OCI-LY7 (cell line): Measurements from ENCODE around the gene THRAP3. TPM values are rescaled to one million over a fixed set of nuclear protein-coding genes. Genes with fewer than 3 reads are reported as not detected.

ENCODE experiments used
- BruUV-seq: library from RNA; stranded (reverse); fragments of 400-500 nt; replicated peaks from 2 replicates; lab custom pipeline; 2021; lab: Mats Ljungman, UMichigan
- CTCF ChIA-PET: fragments of 300-600 bp; sonication (Branson Sonifier 250); formaldehyde crosslinking; loops from one replicate; lab custom pipeline; 2022; ENCODE audit warnings: antibody characterized with exemption; ENCODE audit not compliant: unreplicated experiment; lab: Charles Lee
- POLR2A ChIA-PET: fragments of 300-600 bp; sonication (Branson Sonifier 250); formaldehyde crosslinking; loops from one replicate; lab custom pipeline; 2022; ENCODE audit warnings: antibody characterized with exemption; lab: Charles Lee
- DNase-seq: peaks from one replicate; pipeline ENCODE4 v3.0.0-alpha.2; 2015; ENCODE audit warnings: low spot score
- H2AFZ ChIP-seq: fragments of 200-600 bp; sonication (generic), shearing (Covaris generic); 2 replicates; pipeline ENCODE4 v1.6.1; 2014; ENCODE audit warnings: mild to moderate bottlenecking, antibody characterized with exemption, low read length, moderate library complexity
- H3K27ac ChIP-seq: fragments of 200-600 bp; sonication (generic); 2 replicates; pipeline ENCODE4 v1.5.1; 2014; ENCODE audit warnings: mixed run types, low read depth, mild to moderate bottlenecking, moderate library complexity, low read length, inconsistent platforms; ENCODE audit not compliant: poor library complexity, severe bottlenecking
- H3K36me3 ChIP-seq: fragments of 200-600 bp; sonication (generic); 2 replicates; pipeline ENCODE4 v1.6.1; 2014; ENCODE audit warnings: mild to moderate bottlenecking, antibody characterized with exemption, low read length, moderate library complexity, mixed read lengths; ENCODE audit not compliant: insufficient read depth
- H3K4me1 ChIP-seq: fragments of 200-600 bp; sonication (generic); 2 replicates; pipeline ENCODE4 v1.5.1; 2014; ENCODE audit warnings: mild to moderate bottlenecking, low read length; ENCODE audit not compliant: insufficient read depth, poor library complexity, severe bottlenecking
- H3K4me2 ChIP-seq: fragments of 200-600 bp; sonication (generic); 2 replicates; pipeline ENCODE4 v1.6.1; 2014; ENCODE audit warnings: mild to moderate bottlenecking, low read length
- H3K4me3 ChIP-seq: fragments of 200-600 bp; sonication (generic); 2 replicates; pipeline ENCODE4 v1.5.1; 2014; ENCODE audit warnings: mild to moderate bottlenecking, low read depth, low read length; ENCODE audit not compliant: poor library complexity, severe bottlenecking
- H3K79me2 ChIP-seq: fragments of 200-600 bp; sonication (generic); 2 replicates; pipeline ENCODE4 v1.6.1; 2016; ENCODE audit warnings: low read depth, mild to moderate bottlenecking, low read length, moderate library complexity, mixed read lengths; ENCODE audit not compliant: insufficient read depth
- H3K9me2 ChIP-seq: fragments of 200-600 bp; sonication (generic); 2 replicates; pipeline ENCODE4 v1.6.1; 2016; ENCODE audit warnings: mild to moderate bottlenecking, low read length, mixed read lengths; ENCODE audit not compliant: insufficient read depth
- H3K9me3 ChIP-seq: fragments of 200-600 bp; sonication (generic); 2 replicates; pipeline ENCODE4 v1.6.1; 2014; ENCODE audit warnings: mild to moderate bottlenecking, mixed run types, low read length, mixed read lengths
- H4K20me1 ChIP-seq: fragments of 200-600 bp; sonication (generic); 2 replicates; pipeline ENCODE4 v1.6.1; 2014; ENCODE audit warnings: mild to moderate bottlenecking, antibody characterized with exemption, low read length, moderate library complexity, mixed read lengths; ENCODE audit not compliant: insufficient read depth
- CTCF ChIP-seq: fragments of 200-600 bp; sonication (generic); conservative IDR thresholded peaks from 2 replicates; pipeline ENCODE4 v1.5.1; 2014; ENCODE audit warnings: mild to moderate bottlenecking, antibody characterized with exemption, low read length, moderate library complexity, mixed read lengths
- EZH2phosphoT487 ChIP-seq: fragments of 200-600 bp; sonication (generic); IDR thresholded peaks from 2 replicates; pipeline ENCODE4 v1.6.1; 2018; ENCODE audit warnings: low read depth, borderline replicate concordance, mild to moderate bottlenecking, mixed run types, antibody characterized with exemption, low read length, moderate library complexity, mixed read lengths
- intact Hi-C: fragments of 100-400 bp; cut with micrococcal nuclease; formaldehyde crosslinking; loops from one replicate; pipeline ENCODE4 v1.10.0; 2022; ENCODE audit not compliant: unreplicated experiment
- total RNA-seq, 2 experiments: library from RNA; depleted of rRNA in 1 of 2; stranded (reverse); fragments of >200 nt in 1 of 2; shearing (Covaris generic) in 1 of 2; gene quantifications; 2 replicates each; pipeline ENCODE4 v1.2.3, GENCODE V29; 2014 to 2022

THRAP3 gene
- total RNA-seq, 2 experiments from 2014 or later, result 98.7 to 132 TPM

GRCh38 chr1:36238433-36238832 lies 14.2 kb downstream of the THRAP3 start:
- Histone ChIP-seq H3K36me3 (peaks cover 88% of the 10 kb centered on the region), H3K9me2 (no peaks in the 10 kb centered on the region), H3K9me3 (no peaks in the 10 kb centered on the region), H3K4me2 (no peak overlapping the region), H2AFZ (no peak overlapping the region), H4K20me1 (peaks cover 17% of the 10 kb centered on the region), H3K4me1 (no peaks in the 10 kb centered on the region), H3K79me2 (peaks cover 97% of the 10 kb centered on the region), H3K27ac (no peak overlapping the region), H3K4me3 (no peak overlapping the region)
- no TSS peak for BruUV-seq
- intact Hi-C loops, result no loop called here
- TF ChIP-seq EZH2phosphoT487 (no peak), CTCF (no peak)
- ChIA-PET POLR2A (interaction anchor here (0.6 to 1.0 kb wide), 2 partner anchors 14 to 15 kb away, joined by 3 read pairs; partner anchors contain the start of gene THRAP3), CTCF (no interaction called here)
- no peak for DNase-seq

GRCh38 chr1:36239941-36240637 lies 15.8 kb downstream of the THRAP3 start:
- POLR2A ChIA-PET, result interaction anchor here (0.7 kb wide), 1 partner anchor 43 kb away, joined by 3 read pairs; no protein-coding TSS in a partner anchor
- CTCF ChIA-PET, result interaction anchor here (0.5 kb wide), 1 partner anchor 102 kb away, joined by 3 read pairs; no protein-coding TSS in a partner anchor
- H2AFZ ChIP-seq, result no peak overlapping the region

GRCh38 chr1:36247538-36247937 lies 23.3 kb downstream of the THRAP3 start:
- Histone ChIP-seq H2AFZ (no peak overlapping the region), H3K9me3 (no peaks in the 10 kb centered on the region), H3K36me3 (peaks cover 64% of the 10 kb centered on the region), H3K79me2 (peaks cover 92% of the 10 kb centered on the region), H3K9me2 (no peaks in the 10 kb centered on the region), H3K4me2 (no peak overlapping the region), H4K20me1 (no peaks in the 10 kb centered on the region; the same call in 1 of the 2 replicates), H3K4me1 (no peaks in the 10 kb centered on the region), H3K27ac (no peak overlapping the region), H3K4me3 (no peak overlapping the region)
- ChIA-PET CTCF (no interaction called here), POLR2A (interaction anchor here (0.7 kb wide), 2 partner anchors 58 to 373 kb away, joined by 4 read pairs; no protein-coding TSS in a partner anchor)
- no peak for TF ChIP-seq CTCF
- TF ChIP-seq EZH2phosphoT487, result no peak
- intact Hi-C loops, result no loop called here
- no TSS peak for BruUV-seq
- no peak for DNase-seq

More at GRCh38 chr1:36239941-36240637, 15.8 kb downstream of the THRAP3 start:
- BruUV-seq, result no TSS peak
- H4K20me1 ChIP-seq, result peaks cover 11% of the 10 kb centered on the region; the same call in 1 of the 2 replicates
- H3K4me3 ChIP-seq, result no peak overlapping the region
- H3K9me2 ChIP-seq, result no peaks in the 10 kb centered on the region
- no peak for DNase-seq
- no peak overlapping the region for H3K27ac ChIP-seq
- no peaks in the 10 kb centered on the region for H3K4me1 ChIP-seq
- H3K36me3 ChIP-seq, result peaks cover 84% of the 10 kb centered on the region
- no peak for TF ChIP-seq EZH2phosphoT487
- no peak overlapping the region for H3K4me2 ChIP-seq
- intact Hi-C loops, result no loop called here
- no peaks in the 10 kb centered on the region for H3K9me3 ChIP-seq
- peaks cover 92% of the 10 kb centered on the region for H3K79me2 ChIP-seq
